Measurements from ENCODE around the gene PAK5.

The PAK5 gene

DNA sequence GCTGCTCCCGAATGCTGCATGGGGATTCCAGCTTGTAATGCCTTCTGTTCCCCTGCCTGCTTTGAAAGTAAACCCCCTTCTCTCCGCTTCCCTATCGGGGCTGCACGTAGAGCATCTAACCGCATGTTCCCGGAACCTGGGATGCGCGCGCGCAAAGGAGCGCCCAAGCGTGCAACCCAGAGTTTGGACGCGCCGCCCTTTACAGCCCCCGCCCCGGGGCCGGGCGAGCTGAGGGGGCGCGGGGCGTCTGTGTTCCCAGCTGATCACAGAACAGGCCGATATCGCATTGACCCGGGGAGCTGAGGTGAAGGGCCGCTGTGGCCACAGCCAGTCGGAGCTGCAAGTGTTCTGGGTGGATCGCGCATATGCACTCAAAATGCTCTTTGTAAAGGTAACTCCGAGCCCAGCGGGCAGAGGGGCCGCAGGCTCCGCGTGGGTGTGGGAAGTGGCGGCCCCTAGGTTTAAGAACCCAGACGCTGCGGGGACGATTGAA is 323.1 kb downstream of the PAK5 start:
- no peak for DNase-seq

DNA sequence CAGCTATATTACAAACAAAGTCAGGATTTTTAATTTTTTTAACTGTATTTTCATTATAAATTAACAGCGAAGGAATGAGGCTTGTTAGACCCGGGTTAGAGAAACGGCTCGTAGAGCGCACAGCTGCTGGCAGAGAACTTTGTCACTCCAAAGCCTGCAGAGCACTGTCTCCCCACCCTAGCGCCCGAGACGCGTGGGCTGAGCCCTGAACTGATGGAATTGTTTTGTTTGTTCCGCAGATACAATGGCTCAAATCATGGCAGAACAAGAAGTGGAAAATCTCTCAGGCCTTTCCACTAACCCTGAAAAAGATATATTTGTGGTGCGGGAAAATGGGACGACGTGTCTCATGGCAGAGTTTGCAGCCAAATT is 323.7 kb downstream of the PAK5 start:
- no peak for DNase-seq

DNA sequence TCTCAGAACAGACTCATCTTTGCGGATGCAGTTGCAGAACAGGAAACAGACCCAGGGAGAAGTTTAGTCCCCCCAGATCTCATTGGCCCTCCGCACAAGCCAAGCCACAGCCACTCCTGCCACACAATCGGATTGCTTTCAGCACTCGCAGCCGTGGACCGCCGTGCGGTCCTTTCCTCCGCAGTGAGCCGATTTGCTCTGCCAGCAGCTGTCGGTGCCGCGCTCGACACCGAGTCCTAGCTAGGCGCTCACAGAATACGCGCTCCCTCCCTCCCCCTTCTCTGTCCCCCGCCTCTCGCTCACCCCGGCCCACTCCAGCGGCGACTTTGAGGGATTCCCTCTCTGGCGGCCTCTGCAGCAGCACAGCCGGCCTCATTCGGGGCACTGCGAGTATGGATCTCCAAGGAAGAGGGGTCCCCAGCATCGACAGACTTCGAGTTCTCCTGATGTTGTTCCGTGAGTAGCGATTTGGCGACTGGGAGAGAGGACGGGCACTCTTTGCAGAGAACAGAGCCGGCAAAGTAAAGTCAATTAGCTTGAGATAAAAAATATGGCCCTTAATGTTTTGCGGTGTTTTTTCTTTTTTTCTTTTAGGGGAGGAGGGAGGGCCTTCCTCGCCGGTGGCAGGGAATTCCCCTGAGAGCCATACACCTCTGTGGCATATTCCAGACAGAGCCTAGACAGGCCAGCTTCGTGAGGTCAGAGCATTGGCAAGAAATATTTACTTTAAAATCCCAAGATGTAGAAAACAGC is 324.2 kb downstream of the PAK5 start, which contains the start of gene LAMP5:
LAMP5 (plus strand) TSS at position 130 of the 753 bp plus-strand sequence; CDS start at position 393, 263 bp downstream.
- DNase-seq, result no peak

DNA sequence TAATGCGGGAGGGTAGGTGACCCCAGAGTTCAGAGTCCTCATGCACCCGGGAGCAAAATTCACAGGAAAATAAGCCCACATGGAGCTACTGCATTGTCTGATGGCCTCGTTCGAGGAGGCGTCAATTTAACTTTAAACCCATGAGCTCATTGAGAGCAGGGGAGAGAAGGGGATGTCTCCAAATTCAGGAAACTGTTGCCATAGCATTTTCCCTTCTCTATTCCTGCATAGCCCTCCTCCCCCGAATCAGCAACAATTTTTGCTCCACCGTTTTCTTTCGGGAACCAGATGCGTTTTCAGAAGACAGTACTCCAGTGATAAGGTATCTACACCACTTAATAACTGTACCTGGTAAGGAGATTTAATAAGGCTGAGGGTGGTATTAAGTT is 324.8 kb downstream of the PAK5 start:
- DNase-seq, result no peak

DNA sequence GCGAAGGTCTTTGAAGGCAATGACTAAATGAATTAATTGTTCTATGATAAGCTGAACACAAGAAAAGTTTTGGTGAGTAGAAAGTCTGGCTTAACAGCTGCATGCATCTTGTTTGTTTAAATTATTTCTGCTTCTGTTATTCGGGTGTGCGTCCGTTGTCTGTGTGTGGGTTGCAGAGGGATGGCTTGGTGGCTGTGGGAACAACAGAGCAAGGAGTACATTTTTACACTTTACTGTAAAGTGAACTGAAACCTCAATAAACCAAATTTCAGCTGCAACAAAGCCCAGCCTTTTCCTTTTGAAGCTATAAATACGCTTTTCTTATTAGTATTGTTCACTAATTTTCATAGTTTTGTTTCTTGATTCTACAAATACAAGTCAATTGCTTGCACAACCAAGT is 328.0 kb downstream of the PAK5 start:
- no peak for DNase-seq

DNA sequence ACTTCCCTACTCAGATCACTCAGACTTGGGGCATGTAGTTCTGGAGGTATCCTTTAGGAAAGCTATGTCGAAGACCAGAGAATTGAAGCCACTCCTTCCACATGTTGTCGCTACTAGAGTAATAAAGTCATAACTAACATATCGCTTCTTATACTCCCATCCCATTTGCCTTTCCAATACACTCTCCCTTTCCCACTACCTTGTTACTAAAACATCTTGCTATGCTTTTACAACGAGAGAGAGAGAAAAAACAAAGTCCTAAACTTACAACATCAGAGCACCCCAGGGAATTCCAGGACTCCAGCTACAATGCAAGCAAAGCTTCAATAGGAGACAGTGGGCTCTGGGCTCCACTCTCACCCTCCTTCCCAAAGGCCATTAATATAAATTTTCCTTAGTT is 329.6 kb downstream of the PAK5 start:
- no peak for DNase-seq

DNA sequence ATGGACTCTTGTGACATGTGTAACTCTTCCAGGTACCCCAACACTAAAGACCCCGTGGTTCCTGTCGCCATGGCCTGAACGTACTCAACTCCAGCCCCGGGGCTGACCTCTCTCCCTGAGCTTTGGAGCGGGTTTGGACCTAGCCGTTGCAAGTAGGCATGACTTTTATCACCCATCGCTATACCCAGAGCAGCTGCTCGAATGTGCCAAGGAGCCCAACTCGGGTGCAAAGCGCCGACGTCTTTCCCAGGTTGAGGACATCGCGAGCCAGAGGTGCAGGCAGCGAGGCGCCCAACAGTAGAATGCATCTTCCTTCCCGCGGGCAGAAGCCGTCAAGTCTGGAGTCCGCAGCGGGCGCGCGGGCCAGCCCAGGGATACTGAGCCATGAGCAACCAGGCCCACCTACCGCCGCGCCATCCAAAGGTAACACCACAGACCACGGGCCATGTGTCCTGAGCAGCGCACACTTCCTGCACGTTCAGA is 330.1 kb downstream of the PAK5 start:
- no peak for DNase-seq

DNA sequence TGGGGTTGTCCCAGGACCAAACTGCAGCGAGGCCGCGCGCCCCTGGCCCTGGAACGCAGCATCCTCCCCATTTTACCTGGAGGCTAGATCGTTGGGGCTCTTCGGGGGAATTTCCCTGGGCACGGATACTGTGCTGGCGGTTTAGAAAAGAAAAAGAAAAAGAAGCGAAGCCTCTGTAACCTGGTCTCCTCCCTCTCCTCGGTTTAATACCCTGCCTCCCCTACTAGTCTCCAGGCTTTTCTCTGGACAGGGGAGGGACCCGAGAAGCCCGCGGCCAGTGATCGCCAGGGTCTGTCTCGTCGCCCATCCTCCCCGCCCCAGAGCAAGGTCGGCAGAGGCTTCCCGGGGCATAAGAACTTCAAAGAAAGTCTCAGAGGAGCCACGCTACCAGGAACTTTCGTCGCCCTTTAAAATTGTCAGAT is 330.6 kb downstream of the PAK5 start:
- no peak for DNase-seq

DNA sequence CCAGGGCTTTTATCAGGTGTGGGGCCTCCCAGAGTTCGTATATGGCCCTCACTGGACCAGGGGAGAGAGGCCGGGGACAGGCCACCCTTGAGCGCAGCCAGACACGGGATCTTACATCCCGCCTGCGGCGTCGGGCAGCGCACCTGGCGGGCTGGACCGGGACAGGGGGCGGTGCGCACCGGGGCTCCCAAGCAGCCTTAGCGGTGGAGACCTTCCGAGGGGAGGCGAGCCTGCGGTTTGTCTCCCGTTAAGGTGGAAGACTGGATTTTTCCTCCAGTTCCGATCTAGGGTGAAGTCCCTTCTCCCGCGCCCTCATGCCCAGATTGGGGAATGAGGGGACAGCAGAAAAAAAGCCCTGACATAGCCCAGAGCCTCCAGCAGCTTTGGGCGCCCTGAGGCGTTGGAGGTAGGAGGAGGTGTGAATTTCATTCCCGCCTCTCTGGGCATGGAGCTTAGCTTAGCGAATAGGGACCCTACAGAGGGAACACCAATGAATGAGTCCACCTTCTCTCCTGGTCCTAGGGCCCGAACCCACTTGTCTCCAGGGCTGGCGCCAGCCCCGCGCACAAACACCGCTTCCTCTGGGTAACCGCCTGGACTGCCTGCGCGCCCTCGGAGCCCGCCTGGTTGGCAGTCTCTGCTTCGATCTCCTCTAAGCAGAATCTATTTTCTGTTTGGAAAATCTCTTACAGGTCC is 331.2 kb downstream of the PAK5 start:
- DNase-seq, result no peak

DNA sequence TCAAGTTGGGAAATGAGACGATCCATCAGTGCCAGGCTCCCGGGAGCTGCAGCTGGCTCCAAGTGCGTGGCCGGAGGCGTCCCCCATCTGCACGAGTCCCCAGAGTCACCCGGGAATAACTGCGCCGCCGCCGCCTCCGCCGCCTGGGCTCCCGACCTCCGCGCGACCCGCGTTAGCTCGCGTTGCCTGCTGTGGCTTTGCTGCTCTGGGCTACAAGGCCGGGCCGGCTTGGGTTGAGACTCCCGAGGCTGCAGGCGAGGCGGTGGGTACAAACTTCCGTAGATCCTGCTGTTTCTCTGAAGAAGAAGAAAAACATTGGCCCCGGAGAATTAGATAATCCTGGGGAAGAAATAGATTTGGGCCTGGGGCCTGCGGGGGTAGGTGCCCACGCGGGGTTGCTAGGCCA is 331.9 kb downstream of the PAK5 start:
- DNase-seq, result no peak

DNA sequence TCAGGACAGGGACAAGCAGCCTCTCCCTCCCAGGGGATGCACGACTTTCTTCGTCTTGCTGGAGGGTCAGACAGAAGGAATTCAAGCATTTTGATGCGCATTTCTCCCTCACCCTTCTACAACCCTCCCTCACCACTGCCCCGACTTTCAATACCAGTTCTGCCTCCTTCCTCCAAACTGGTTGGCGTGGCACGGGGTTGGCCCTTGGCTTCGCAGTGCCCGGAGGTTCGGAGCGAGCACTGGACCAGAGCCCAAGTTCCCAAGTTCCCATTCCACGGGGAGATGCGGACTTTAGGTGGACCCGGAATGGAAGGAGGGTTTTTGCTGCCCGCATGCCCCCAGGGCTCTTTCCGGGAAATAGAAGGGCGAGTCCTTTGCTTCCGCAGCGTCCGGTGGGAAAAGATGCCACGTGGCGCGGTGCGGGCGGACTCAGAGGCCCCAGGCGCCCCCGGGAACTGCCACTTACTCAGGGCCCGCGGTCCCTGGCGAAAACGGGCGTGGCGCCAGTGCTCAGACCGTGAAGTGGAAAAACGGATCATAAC is 332.5 kb downstream of the PAK5 start:
- DNase-seq, result no peak

DNA sequence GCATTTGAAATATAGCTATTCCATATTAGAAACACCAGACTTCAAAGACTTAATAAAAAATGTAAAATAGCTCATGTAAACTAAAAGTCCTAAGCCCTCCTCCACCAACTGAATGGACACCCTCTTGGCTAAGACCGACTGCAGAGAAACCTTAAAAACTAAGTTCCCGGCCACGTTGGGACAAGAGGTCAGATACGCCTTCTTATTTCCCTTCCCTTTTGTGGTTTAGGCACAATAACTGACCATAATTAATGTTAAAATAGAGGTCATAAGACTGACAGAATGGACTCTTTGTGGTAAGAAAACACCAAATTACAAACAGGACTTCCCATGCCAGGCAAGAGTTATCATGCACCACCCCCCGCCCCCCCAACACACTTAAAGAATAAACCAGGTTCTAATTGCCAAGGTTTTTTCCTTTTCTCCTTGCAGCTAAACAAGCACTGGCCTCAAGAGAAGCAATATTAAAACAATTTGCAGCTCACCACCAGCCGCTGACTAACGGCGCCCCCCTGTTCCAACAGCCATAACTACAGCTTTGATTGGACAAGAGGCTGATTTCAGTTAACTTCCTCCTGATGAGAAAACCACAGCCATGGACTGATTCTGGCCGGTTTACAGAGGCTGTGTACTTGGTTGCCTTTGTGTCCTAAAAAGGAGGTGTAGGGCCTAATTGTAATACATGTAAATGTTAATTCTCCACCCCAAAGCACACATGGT is 335.2 kb downstream of the PAK5 start:
- no peak for DNase-seq

DNA sequence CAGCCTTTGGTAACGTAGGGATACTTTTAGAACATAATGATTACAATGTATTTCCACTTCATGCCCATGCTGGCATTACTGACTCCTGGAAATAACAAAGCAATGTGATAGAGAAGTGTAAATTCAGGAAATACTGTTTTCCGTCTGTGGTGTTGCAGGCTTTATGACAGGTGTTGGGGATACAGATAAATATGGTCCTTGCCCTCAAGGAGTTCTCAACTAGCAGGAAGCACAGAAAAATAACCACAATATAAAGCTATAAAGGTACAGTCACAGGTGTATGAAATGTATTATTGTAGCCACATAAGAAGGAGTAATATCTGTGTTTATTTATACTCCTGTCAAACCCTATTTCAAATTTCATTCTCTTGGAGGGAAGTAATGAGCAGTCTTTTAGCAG is 337.4 kb downstream of the PAK5 start:
- DNase-seq, result no peak

DNA sequence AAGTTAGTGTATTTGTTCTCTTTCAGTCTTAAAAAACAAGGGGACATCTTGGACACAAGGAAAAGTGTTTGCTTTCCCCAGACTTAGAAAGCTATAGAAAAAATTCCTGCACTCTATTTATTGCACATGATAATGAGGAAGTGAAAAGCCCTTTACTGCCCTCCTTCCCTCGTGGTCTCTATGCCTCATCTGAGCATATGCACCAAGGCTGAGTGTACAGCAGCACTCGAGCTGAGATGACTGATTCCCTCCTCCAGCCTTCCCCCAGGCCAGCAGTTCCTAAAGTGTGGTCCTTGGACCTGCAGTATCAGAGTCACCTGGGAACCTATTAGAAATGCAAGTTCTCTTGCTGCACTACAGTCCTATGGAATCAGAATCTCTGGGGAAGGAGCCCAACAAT is 338.8 kb downstream of the PAK5 start:
- no peak for DNase-seq

DNA sequence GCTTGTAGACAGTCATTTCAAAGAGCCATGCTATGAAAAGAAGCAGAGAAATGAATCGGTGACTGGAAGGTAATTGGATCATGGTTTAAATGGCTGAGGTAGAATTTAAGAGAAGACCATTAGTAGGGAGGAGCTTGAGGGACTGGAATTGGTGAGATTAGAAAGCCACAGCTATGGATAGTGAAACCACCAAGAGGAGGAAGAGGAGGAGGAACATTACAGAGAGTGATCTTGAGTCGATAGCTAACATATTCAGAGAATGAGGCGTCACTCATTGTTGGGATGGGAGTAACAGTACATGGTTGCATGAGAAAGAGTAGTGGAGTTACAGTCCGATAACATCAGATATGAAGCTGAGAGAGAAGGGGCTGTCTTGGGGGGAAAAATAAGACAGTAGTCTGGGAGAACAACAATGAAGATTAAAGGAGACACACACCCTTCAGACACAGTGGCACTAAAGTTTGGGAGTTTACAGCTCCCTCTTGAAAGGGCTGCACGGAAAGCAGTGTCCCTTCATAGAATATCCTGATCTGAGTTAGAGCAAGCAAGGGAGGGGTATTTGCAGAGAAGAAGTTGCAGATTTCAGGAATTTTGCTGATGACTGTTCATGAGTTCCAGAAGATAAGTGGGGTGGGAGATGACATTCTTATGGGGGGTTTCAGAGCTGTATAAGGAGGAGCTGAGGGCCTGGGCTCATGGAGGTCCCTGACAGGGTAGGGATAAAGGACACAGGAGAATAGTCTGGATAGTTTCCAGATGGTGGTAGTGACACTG is 339.6 kb downstream of the PAK5 start:
- DNase-seq, result no peak

DNA sequence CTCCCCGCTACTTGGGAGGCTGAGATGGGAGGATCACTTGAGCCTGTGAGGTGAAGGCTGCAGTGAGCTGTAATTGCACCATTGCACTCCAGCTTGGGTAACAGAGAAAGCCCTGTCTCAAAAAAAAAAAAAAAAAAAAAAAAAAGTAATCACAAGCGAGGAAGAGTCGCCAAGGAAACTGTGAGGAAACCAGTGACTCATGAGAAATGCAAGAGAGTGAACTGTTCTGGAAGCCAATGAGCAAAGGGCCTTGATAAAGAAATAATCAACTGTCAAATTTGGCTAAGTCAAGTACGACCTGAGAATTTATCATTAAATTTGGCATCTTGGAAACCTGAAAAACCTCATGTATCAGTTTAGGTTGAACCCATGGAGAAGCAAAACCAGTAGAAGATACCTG is 340.6 kb downstream of the PAK5 start:
- no peak for DNase-seq

DNA sequence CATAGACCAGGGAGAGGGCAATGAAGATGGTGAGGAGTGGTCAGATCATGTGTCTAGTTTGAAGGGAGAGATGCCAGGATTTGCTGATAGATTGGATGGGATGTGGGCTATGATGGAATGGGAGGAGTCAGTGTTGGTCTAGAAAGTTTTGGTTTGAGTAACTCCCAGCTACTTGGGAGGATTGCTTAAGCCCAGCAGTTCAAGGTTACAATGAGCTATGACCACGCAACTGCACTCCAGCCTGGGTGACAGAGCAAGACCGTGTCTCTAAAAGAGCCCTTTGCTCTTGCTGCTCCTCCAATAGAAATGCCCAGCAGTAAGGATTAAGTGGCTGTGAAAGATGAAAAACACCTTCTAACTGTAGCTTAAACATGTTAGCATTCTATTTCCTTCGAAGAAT is 342.7 kb downstream of the PAK5 start:
- no peak for DNase-seq

DNA sequence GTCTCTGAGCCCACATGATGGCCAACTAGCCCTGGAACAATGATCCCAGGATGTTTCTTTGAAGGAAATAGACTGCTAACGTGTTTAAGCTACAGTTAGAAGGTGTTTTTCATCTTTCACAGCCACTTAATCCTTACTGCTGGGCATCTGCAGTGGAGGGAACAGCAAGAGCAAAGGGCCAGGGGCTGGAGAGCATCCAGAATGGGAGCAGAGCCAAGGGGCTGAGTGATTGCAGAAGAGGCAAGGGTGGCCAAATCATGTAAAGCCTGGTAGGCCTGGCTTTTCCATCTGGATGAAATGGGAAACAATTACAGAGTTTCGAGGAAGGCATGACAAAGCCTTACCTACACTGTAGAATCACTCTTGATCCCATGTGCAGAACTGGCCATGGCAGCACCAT is 343.2 kb downstream of the PAK5 start:
- DNase-seq, result no peak

DNA sequence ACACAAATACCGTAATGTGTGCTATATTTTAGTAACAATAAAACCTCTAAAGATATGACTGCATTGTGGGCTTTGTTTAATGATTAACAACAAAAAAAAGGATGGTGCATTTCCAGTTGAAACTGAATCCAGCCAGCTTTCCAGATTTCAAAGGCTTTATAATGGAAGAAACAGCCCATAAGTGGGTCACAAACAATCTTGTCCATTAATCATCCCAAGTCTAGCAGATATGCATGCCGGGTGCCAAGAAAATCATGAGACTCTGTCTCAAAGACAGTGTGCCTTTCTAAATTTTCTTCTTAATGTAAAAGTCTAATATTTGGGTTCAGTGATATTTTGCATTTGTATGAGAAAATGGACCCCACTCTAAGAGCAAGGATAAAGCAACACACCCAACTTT is 345.1 kb downstream of the PAK5 start:
- DNase-seq, result no peak

DNA sequence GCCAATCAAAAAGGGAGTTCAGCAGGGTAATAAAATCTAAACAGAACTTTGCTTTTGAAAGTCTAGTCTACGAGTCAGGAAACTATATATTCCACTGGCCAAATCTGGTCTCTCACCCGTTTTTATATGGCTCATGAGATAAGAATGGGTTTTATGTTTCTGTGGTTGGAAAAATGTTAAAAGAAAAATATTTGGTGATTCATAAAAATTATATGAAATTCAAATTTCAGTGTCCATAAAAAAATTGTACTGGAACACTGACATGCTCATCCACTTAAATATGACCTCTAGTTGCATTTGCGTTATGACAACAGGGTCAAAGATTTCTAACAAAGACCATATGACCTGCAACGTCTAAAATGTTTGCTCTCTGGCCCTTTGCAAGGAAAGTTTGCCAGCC is 346.8 kb downstream of the PAK5 start:
- no peak for DNase-seq

DNA sequence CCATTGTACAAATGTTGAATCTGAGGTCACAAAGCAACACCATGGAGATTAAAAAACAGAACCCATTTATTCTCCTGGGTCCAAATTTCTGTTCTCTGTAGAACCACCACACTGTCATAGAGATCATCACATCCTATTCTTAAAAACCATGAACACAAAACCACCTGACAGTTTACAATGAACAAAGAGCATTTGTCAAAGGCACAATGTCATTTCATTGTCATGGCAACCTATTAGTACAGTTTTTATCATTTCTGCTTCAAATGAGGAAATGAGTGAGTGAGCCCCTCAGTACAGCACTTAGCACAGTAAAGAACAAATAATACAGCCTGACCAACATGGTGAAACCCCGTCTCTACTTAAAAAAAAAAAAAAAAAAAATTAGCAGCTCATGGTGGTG is 347.6 kb downstream of the PAK5 start:
- no peak for DNase-seq

DNA sequence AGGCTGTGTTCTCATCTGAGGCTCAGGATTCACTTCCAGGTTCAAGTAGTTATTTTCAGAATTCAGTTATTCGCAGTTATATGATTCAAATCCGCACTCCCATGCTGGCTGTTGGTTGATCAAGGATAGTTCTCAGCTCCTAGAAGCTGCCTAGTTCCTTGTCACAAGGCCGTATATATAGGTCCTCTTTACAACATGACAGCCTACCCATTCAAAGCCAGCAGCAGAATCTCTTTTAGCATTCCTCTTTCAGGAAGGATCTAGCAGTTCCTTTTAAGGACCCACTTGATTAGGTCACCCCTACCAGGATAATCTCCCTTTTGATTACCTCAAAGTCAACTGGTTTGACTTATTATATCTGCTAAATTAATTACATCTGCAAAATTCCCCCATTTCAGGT is 348.2 kb downstream of the PAK5 start:
- no peak for DNase-seq

DNA sequence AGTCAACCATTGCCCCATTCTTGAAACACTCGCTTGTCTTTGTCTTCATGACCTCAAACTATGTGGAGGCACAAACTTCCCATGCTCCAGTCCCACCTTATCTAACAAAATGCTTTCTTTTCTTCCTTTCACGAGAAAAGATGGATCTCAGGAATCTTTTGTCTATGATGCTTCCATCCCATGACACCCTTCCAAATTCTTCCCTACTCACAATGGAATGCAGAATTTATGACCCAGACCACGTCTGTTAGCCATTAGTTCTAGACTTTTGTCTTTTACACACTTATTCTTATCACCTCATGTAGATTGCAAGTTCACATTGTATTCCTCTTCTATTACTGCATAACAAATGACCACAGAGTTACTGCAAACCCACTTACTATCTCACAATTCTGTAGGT is 348.7 kb downstream of the PAK5 start:
- DNase-seq, result no peak
